GM18499 (cell line): ENCODE measurements around the gene MADD.
A peak's percentile ranks its signal among the peaks of the same experiment; 100 is the strongest.

Experiments
- ATAC-seq: cut with Tn5 transposase; IDR thresholded peaks from one replicate; pipeline ENCODE4 v1.9.1; 2021; ENCODE audit warnings: moderate number of reproducible peaks; ENCODE audit not compliant: insufficient read depth, unreplicated experiment

Gene MADD

DNA sequence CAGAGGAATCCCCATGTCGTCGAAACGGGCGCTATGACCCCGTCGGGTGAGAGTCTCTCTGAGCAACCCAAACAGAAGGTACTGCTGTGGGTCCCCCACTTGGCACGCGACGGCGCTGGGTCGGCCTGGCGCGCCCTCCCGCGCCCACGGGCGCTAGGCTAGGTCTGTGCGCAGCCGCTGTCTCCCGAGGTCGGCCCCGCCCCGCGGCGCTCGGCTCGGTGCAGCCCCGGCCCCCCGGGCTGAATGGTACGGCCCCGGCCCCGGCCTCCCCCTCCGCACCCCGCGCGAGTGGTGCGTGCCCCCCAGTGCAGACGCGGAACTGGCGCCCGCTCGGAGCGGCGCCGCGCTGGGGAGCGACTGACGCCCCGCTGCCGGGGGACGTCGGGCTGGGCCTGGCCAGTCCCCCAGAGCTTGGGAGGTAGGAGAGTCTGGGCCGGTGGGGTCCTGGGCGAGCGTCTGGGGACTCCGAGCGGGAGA lies at the start of gene MADD:
MADD (plus strand) TSS at position 305 of the 477 bp plus-strand sequence.
- ATAC-seq, result peak; percentile 42

DNA sequence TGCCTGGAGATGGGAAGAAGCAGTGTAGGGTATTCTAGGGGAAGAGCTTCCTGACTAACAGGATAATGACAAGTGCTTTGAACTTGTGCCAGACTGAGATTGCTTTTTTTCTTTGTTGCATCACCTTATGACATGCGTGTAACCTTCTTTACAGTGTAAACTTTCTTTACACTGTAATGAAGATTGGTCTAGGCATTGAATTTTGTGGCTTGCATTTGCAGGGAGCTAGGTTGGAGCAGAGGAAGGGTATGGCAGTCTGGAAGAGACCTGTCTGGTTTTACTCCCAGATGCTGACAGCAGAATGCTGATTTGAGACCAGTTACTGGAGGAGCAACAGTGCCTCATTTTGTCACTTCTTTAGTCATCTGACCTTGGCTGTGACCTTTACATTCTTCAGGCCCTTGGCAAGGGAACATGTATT lies 49.5 kb upstream of the MADD start:
- ATAC-seq, result no peak

DNA sequence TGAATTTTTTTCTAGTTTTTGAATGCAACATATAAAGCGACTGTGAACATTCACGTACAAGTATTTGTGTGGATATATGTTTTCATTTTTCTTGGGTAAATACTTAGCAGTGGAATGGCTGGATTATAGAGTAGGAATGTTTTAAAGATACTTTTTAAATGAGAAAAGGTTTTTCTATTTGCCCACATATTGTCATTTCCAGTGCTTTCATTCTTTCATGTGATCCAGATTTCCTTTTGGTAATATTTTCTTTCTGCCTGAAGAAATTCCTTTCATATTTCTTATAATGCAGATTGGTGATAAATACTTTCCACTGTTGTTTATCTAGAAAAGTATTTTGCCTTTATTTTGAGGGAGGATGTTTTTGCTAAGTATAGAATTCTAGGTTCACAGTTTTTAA lies 47.2 kb upstream of the MADD start:
- ATAC-seq, result no peak

DNA sequence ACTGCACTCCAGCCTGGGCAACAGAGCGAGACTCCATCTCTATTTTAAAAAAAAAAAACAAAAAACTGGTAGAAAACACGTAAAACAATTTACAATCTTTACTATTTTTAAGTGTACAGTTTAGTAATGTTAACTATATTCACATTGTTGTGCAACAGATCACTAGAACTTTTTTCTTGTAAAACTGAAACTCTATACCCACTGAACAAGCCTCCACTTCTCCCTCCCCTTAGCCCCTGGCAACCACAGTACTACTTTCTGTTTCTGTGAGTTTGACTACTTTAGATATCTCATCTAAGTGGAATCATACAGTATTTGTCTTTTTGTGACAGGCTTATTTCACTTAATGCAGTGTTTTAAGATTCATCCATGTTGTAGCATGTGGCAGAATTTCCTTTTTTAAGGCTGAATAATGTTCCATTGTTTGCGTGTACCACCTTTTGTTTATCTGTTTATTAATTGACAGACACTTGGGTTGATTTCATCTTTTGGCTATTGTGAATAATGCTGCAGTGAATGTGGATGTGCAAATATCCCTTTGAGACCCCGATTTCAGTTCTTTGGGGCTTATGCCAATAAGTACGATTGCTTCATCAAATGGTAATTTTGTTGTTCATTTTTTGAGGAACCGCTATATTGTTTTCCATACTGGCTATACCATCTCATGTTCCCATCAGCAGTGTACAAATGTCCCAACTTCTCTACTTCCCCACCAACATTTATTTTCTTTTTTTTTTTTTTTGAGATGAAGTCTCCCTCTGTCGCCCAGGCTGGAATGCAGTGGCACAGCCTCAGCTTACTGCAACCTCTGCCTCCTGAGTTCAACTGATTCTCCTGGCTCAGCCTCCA lies 44.2 kb upstream of the MADD start:
- peak; percentile 77 for ATAC-seq

DNA sequence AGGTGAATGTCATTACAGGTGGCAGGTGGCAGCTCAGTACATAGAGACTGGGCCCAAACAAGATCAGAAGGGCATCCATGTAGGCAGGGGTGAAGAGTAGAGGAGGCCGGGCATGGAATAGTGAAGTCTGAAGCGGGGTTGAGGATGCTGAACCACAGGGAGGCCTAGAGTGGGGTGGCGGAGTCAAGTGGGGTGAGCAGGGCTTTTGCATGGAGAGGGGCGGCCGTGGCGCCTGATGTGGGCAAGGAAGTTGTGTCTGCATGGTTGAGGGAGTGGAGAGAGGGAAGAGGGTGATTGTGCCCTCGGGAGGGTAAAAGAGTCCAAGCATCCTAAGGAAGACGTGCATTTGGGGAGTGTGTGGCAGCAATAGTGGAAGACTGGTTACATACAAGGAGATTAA lies 40.8 kb upstream of the MADD start:
- no peak for ATAC-seq

DNA sequence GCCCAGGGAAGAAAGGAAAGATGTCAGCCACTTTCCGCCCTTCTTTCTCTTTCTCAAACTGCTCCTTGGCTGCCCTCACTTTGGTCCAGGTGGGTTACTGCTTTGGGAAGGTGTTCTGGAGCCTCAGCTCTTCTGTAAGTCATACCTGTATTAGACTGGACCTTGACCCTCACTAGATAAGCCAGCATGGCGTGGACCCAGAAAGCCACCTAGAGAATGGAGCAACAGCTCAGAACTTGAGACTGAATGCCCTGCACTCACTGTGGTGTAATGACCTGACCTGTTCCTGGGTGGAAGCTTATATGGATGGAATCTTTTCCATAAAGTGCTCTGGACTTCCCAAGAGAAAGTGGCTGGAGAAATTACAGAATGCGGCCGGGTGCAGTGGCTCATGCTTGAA lies 36.9 kb upstream of the MADD start:
- ATAC-seq, result no peak

DNA sequence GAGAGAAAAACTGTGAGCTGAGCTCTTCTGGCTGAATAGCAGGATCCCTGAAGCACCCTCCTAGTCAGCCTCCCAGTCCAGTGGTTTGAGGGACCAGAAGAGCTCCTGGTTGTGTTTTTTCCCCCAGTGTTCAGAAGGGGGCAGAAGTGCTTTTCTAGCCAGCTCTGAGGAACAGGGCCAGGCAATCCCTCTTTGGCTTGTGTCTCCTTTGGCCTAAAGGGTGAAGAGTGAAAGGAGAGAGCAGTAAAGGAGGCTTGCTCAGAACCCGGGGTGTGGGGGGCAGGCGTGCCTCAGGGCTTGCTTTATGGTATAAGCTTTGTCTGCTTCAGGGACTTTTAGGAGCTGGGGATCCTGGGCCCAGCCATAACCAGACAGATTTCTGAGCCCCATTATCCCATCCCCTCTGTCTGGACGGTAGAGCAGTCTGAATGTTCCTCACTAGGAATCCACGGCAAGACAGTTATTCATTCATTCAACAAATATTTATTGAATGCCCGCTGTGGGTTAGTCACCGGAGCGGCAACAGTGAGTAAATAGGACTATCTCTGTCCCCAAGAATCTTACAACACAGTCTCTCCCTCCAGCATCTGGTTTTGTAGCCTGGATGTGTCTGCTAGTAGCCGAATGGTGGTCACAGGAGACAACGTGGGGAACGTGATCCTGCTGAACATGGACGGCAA lies 35.8 kb upstream of the MADD start:
- no peak for ATAC-seq

DNA sequence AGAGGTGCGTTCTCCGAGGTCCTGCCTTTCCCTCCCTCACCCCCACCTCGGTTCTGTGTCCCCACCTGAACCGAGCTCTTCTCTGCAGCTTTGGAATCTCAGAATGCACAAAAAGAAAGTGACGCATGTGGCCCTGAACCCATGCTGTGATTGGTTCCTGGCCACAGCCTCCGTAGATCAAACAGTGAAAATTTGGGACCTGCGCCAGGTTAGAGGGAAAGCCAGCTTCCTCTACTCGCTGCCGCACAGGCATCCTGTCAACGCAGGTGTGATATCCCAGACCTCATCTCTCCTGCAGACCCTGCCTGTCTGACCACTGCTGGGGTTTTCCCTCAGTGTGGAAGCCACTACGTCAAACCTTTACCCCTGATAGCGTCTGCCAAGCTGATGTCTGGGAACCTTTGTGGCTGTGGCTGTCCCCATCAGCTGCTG lies 35.2 kb upstream of the MADD start:
- no peak for ATAC-seq

DNA sequence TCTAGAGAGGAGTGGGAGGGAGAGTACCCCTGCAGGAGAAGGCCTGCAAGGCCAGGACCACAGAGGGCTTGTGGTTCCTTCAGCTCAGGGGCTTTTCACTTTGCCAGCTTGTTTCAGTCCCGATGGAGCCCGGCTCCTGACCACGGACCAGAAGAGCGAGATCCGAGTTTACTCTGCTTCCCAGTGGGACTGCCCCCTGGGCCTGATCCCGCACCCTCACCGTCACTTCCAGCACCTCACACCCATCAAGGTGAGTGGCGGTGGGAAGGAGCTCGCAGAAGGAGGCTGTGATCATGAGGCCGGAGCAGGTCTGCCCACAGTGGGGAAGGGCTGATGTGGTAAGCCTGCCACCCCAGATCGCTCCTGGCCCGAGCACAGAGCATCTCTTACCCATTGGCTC lies 34.8 kb upstream of the MADD start:
- ATAC-seq, result no peak

DNA sequence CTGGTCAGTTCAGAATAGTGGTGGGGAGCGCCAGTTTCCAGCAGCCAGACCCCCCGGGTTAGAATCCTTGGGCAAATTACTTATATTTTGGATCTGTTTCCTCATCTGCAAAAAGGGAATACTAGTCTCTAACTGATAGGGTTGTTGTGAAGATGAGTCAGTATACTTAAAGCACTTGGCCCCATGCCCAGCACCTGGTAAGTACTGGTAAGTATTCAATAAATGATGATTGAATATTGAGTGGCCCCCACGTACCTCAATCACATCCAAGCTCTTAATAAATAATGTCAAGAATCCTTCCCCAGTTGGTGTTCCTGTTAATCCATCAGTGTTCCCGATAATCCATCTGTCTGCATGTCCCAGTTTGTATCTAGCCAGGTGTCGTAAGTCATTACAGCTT lies 33.5 kb upstream of the MADD start:
- ATAC-seq, result no peak

DNA sequence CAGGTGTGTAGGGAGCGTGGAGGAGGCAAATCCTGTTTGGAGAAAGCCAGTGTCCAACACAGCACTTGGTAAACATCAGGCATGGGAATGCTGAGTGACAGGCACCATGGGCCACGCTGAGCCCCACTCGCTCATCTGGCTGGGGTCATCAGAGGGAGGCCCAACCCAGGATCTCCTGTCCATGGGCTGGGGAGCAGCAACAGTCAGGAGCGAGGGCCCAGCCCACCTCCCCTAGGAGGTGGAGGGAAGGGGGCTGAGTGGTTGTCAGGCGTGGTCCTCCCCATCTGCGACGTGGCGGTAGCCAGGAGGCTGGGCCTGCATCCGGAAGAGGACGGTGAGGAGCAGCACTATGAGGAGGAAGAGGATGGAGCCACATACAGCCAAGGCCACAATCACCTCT lies 30.1 kb upstream of the MADD start:
- no peak for ATAC-seq

DNA sequence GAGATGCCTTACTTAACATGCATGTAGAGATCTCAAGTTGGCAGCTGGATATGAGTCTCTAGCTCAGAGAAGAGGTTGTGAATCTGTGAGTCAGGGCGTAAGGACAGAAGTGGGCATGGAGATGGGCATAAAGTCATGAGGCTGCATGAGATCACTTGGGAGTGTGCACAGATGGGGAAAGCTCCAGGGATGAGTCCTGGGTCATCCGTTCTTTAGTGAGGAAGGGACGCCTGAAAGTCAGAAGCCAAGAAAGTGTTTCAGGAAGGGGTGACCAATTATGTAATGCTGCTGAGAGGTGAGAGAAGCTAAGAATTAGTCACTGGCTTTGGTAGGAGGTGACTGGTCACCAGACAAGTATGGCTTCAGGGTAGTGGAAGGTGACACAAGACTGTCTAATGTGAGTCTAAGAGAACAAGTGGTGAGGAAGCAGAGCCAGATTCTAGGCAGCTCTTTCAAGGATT lies 28.1 kb upstream of the MADD start:
- no peak for ATAC-seq

DNA sequence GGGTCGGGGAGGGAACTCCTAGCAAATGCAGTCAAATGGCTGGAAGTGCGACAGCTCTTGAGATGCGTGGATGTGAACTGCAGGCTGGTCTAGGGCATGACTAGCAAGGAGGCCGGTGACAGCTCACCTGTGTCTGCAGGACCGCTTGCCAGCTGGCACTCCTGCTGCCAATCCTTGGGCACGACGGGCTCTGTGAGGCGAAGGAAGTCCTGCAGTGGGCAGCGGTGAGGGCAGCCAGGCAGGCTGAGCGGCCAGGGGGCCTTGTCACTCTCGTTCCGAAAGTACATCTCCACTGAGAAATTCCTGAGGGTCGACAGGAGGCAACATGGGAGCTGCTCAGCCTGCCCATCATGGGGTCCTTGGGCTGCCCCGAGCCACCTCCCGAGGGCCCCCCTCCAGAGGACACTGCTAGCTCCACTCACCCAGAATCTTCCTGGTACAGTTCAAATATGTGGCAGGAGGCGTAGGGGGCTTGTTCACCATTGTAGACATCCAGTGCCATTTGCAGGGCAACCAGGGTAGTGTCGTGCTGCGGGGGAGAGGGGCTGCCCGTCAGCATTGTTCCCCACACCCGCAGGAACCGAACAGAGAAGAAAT lies 27.2 kb upstream of the MADD start:
- no peak for ATAC-seq

DNA sequence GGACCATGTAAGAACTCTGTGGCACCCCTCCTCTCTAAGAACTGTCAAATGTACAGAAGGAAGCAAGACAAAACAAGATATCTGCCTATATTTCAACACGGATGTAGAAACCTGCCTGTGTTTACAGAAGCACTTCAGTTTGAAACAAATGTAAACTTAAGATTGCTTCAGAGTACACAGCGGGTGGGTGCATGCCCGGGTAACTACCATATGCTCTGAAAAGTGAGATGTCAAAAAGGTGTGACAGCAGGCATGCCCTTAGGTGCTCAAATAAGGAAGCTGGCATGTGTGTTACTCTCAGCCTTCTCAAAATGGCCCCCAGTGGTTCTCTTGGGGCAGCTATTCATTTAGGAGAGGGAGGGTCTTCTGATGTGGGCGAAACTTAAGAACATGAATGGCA lies 26.5 kb upstream of the MADD start:
- no peak for ATAC-seq

DNA sequence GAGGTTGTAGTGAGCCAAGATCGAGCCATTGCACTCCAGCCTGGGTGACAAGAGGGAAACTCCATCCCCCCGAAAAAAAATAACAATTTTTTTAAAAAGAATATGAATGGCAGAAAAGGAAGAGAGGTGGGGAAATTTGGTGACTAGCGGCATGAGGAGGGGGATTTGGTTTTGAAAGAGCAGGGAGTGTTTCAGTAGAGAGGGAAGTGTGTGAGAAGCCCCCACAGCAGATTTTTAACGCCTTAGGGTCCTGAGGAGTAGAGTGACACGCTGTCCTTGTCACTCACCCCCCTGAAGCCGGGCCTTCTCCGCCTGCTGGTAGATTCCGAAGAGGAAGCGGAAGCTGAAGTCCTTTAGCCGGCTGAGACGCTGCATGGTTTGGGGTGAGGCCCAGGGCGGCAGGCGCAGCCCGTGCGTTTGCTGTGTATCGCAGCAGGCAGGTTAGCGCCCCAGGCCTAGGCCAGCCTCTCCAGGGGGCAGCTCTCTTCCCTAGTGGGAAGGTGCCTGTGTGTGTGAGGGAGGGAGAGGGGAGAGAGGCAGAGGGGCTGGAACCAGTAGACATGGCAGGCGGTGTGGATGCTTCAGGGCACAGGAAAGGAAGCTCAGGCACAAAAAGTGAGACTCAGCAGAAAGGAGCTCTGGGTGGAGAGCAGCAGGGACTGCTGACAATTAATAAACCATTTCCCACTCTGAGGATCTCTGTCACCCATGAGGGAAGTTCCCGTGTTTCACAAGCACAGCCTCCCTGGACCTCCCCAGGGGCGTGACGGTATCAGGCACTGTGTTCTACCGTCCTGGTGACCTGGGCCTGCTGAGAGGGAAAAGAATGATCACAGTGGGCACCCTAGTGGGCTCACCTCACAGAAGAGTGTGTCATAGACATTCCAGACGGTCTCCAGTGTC lies 25.2 kb upstream of the MADD start:
- ATAC-seq, result no peak

DNA sequence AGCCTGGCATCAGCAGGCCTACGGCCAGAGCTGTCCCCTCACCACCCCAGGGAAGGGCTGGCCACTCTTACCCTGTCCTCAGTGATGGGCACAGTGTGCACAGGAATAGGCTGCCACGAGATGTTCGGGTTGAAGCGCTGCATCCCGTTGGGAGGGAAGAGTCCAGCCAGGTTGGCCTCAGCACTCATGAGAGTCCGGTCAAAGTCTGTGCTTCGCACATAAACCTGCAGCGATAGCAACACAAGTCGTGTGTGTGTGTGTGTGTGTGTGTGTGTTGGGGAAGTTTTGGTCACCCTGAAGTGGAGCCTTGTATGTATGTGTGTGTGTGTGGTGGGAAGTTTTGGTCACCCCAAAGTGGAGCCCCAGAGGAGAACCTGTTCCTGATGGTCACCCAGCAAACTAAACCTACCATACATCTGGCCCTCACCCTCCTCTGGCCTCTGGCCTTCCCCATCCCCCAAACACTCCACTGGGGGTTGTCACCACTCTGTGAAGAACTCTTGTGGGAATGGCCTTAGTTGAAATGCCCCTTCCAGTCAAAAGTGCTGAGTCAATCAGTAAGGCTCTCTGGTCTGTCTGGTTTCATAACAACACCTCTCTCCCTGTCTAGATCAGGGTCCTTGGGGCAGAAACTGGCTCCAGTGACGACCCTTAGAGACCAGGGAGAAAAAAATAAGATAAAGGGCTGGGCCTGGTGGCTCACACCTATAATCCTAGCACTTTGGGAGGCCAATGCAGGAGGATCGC lies 24.1 kb upstream of the MADD start:
- ATAC-seq, result no peak

DNA sequence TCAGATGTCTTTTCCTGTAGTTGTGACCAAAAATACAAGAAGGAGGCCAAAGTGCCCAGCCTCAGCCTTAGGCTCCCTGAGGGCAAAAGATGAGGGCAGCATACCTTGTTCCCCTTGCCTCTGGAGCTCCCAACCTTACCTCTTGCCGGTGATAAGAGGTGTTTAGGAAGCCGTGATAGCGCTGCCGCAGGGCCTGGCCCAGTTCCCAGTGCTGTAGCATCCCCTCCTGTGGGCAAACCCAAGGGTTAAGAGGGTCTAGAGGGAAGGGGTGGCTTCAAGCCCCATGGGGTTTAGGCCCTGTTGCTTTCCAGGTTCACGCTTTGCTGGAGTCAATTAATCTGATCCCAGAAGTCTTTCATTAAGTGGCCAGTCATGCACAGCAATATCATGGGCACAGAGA lies 22.4 kb upstream of the MADD start:
- ATAC-seq, result no peak

DNA sequence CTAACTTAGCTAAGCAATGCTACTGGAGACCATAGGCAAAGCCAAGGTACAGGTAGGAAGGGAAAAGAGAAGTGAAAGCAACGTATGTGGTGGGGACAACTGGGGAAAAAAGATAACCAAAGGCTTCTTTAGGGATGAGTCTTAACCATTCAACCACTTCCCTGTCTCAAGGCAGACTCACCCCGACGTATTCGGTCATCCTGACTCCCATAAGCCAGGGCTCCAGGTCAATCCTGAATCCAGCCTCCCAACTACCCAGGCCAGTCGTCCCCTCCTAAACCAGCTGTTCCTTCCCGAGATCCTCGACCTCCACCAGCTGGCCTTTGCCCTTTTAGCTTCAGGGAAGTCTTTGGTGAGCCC lies 21.6 kb upstream of the MADD start:
- peak; percentile 19 for ATAC-seq

DNA sequence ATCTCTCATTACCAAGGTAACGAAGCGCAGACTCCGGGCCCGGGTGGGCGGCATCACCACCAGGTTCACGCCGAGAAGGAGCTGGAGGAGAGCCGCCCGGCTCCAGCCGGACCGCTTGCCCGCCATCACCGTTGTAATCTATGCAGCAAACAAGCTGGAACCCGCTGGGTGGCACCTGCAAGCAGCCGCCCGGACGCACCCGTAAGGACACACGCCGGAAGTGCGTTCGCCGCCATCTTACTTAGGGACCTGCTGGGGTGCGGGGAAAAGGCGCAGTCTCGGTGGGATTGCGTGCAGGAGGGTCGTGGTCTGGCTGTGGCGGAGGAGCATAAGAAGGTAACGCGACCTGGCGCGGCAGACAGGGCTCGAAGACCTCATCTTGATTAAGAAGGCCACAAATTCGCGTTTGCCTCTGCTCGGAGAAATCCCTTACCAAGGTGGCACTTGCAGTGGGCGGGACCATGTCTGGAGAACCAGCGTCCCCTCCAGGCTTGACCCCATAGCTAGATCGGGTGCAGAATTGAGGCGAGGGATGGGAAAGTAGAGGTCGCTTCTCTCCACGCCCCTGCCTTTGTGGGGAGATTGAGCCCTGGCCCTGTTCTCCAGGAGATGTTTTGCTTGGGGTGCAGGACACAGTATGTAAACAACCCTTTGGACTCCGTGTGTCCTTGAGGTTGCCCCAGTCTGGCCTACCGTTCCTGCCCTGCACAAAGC lies 21.1 kb upstream of the MADD start, which contains the start of gene ACP2:
ACP2 (minus strand) TSS at position 151 of the 714 bp plus-strand sequence; CDS start at position 126, 25 bp downstream.
- peak; percentile 71 for ATAC-seq
